NK-92 (cell line): ENCODE measurements around the gene AP1S2.
"Not testable (repeated sequence)": the region's sequence is repeated elsewhere in the genome, so short reads cannot be mapped to it uniquely, and the experiment has no call there.

Experiments
- DNase-seq: peaks from one replicate; lab custom pipeline; 2025; ENCODE audit not compliant: unreplicated experiment; lab: John Stamatoyannopoulos, UW

Gene AP1S2

GRCh38 chrX:15854712-15855567, at the start of gene AP1S2:
Gene AP1S2, minus strand, starts transcription at chrX:15854813. Its CDS starts 2,289 bp downstream, at chrX:15852524.
- DNase-seq = peak; percentile 29

- DNase-seq = no peak
These were observed 48.6 kb upstream of the AP1S2 start for GRCh38 chrX:15903186-15903681.

GRCh38 chrX:15895334-15895733, 40.7 kb upstream of the AP1S2 start:
- no peak for DNase-seq

- DNase-seq = no peak
These were observed 40.1 kb upstream of the AP1S2 start for GRCh38 chrX:15894724-15895123.

- no peak for DNase-seq
These were observed 35.9 kb upstream of the AP1S2 start for GRCh38 chrX:15890463-15890862.

GRCh38 chrX:15888062-15888461, 33.4 kb upstream of the AP1S2 start:
- no peak for DNase-seq

GRCh38 chrX:15883540-15883863, 28.9 kb upstream of the AP1S2 start:
- DNase-seq = no peak

- no peak for DNase-seq
These were observed 28.3 kb upstream of the AP1S2 start for GRCh38 chrX:15882704-15883539.

- DNase-seq = no peak
These were observed 26.8 kb upstream of the AP1S2 start for GRCh38 chrX:15881381-15881897.

- DNase-seq = not testable (repeated sequence)
These were observed 23.3 kb upstream of the AP1S2 start for GRCh38 chrX:15877914-15878313.

GRCh38 chrX:15877380-15877779, 22.8 kb upstream of the AP1S2 start:
- no peak for DNase-seq

- DNase-seq = no peak
These were observed 20.1 kb upstream of the AP1S2 start for GRCh38 chrX:15874672-15875071.

- no peak for DNase-seq
These were observed 19.0 kb upstream of the AP1S2 start for GRCh38 chrX:15873566-15873965.

GRCh38 chrX:15870310-15870709, 15.7 kb upstream of the AP1S2 start:
- DNase-seq = no peak

GRCh38 chrX:15869695-15870094, 15.1 kb upstream of the AP1S2 start:
- no peak for DNase-seq

- DNase-seq = no peak
These were observed 11.5 kb upstream of the AP1S2 start for GRCh38 chrX:15866147-15866546.

GRCh38 chrX:15864629-15865028, 10.0 kb upstream of the AP1S2 start:
- no peak for DNase-seq

- DNase-seq = no peak
These were observed 9.4 kb upstream of the AP1S2 start for GRCh38 chrX:15864023-15864422.

GRCh38 chrX:15860921-15861320, 6.3 kb upstream of the AP1S2 start:
- DNase-seq = no peak

GRCh38 chrX:15858051-15858450, 3.4 kb upstream of the AP1S2 start:
- no peak for DNase-seq

GRCh38 chrX:15856636-15857035, 2.0 kb upstream of the AP1S2 start:
- no peak for DNase-seq

- no peak for DNase-seq
These were observed 1.6 kb upstream of the AP1S2 start for GRCh38 chrX:15856222-15856587.
